HG02840 (cell line): Measurements from ENCODE around the gene CSNK1A1.
"Not testable (repeated sequence)": the region's sequence is repeated elsewhere in the genome, so short reads cannot be mapped to it uniquely, and the experiment has no call there.

ENCODE experiments used
- ATAC-seq: cut with Tn5 transposase; IDR thresholded peaks from one replicate; pipeline ENCODE4 v1.9.1; 2021; ENCODE audit warnings: mild to moderate bottlenecking, moderate library complexity, moderate number of reproducible peaks; ENCODE audit not compliant: unreplicated experiment, low FRiP score

The CSNK1A1 gene

DNA sequence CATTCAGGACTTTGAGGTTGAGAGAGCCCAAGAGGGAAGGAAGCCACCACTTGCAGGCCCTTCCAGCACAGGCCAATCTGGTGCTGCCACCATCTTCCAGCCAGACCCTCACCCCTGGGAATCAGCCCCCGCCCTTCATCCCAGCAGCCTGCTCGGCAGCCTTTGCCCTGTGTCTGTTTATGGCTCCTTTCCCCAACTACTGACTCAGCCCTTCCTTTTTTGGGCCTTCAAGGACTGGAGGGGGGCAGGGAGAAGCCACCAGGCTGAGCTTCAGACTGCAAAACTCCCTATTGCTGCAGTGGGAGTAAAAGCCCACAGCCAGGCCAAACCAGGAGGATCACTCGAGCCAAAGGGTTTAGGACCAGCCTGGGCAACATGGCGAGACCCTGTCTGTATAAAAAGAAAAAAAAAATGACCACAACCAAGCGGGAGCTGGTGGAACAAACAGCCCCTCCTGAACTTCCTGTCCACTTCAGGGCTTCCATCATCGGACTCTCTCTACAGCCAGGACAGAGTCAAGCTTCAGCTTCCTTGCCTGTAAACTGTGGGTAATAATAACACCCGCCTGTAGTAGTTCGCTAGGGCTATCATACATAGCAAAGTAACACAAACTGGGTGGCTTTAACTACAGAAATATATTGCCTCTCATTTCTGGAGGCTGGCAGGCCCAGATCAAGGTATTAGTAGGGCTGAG lies 86.3 kb downstream of the CSNK1A1 start:
- no peak for ATAC-seq

DNA sequence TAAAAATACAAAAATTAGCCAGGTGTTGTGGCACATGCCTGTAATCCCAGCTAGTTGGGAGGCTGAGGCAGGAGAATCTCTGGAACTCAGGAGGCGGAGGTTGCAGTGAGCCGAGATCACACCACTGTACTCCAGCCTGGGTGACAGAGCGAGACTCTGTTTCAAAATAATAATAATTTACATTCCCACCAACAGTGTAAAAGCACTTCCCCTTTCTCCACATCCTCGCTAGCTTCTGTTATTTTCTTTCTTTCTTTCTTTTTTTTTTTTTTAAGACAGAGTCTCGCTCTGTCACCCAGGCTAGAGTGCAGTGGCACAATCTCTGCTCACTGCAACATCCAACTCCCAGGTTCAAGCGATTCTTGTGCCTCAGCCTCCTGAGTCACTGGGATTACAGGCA lies 89.3 kb downstream of the CSNK1A1 start:
- not testable (repeated sequence) for ATAC-seq

DNA sequence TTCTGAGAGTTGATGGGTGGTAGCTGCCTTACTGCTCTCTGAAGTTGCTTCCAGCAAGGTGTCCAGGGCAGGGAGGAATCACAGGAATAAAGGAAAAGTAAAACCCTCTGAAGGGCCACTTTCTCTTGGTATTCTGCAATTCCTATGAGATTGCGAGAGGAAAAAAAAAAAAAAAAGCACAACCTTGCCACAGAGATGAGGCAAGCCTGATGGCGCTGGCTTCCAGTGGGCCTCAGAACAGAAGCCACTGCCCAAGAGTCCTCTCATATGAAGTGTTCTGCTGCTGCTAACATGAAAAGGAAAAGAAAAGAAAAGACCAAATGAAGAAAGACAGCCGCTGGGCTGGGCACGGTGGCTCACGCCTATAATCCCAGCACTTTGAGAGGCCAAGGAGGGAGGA lies 91.3 kb downstream of the CSNK1A1 start:
- ATAC-seq, result no peak

DNA sequence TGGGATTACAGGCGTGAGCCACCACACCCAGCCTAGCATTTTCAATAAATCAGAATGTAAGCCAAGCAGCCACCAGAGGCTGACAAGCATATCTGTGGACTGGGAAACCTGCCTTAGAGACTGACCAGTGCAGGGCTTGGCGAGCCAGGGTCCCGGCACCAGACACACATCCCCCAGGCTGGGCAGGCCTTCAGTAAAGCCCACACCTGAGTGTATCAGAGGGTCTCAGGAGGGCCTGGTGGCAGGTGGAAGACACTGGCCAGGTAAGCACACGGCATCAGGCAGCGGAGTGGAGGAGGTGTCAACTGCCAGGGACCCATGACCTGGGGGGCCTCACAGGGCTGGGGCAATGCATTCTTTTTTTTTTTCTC lies 93.9 kb downstream of the CSNK1A1 start:
- ATAC-seq, result no peak

DNA sequence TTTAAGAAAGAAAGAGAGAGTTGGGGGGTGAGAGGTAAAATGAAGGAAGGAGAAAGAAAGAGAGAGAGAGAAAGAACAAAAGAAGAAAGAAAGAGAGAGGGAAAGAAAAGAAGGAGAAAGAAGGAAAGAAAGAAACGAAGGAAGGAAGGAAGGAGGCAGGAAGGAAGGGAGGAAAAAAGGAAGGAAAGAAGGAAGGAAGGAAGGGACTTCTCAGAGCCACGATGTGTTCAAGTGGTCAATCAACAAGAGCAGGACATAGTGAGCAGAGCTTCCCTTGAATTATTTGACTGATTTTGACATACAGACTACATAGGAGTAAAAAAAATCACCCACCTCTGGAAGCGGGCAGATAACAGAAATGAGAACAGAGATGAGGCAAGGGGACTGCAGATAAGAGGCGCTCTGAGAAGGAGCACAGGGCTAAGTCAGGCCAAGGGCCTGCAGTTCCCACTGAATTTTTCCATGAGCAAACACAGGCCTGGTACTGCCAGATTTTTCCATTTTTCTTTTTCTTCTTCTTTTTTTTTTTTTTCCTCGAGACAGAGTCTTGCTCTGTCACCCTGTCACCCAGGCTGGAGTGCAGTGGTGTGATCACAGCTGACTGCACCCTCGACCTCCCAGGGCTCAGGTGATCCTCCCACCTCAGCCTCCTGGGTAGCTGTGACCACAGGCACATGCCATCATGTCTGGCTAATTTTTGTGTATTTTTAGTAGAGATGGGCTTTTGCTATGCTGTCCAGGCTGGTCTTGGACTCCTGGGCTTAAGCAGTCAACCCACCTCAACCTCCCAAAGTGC lies 94.4 kb downstream of the CSNK1A1 start:
- no peak for ATAC-seq

DNA sequence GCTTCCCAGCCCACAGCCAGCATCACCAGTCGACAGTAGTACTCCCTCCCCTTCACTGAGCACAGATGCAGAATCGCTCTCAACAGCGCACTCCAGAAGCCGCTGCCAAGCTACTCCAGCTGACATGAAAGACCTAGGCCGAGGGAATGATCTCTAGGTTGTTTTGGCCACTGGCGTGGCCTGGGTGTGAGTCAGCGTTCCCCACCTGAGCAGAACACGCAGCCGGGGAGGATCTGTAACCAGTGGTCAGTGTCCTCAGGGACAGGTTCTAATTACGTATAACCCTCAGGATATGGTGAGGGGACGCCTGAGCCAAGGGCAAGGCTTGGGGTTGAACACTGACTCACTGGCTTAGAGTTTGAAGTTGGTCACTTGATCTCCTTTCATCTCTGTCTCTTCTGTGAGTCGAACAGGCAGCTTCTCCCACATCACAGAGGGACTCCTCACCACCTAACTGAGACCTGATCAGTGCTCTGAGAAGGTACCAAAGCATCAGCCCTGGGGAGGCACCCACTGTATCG lies 95.3 kb downstream of the CSNK1A1 start:
- ATAC-seq, result no peak

DNA sequence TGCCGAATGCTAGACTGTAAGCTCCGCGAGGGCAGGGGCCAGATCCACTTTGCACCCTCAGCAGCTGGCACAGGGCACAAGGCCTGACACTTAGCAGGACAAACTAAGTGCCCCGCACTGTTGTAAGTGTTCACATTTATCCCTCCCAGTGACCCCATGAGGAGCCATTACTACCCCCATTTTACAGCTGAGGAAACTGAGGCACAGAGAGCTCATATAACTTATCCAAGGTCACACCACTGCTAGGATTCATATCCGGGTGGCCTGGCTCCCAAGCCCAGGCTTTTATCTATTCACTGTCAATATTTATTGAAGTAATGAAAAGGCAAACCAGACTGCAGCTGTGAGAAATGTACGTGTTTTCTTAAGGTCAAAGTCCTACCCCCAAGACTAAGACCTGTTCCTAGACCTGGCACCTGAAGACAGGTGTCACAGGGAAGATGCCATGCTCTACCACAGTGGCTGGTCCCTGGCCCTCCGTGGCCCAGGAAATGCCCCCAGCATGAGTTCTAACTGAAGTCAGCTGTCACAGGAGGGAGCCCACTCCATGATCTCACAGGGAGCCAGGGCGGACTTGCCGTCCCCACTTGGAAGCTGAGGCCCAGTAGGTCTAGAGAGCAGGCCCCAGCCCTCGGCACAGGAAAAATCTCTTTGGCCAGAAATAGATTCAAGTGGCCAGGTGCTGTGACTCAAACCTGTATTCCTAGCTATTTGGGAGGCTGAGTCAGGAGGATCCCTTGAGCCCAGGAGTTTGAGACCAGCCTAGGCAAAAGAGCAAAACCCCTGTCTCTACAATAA lies 97.4 kb downstream of the CSNK1A1 start:
- ATAC-seq, result no peak

DNA sequence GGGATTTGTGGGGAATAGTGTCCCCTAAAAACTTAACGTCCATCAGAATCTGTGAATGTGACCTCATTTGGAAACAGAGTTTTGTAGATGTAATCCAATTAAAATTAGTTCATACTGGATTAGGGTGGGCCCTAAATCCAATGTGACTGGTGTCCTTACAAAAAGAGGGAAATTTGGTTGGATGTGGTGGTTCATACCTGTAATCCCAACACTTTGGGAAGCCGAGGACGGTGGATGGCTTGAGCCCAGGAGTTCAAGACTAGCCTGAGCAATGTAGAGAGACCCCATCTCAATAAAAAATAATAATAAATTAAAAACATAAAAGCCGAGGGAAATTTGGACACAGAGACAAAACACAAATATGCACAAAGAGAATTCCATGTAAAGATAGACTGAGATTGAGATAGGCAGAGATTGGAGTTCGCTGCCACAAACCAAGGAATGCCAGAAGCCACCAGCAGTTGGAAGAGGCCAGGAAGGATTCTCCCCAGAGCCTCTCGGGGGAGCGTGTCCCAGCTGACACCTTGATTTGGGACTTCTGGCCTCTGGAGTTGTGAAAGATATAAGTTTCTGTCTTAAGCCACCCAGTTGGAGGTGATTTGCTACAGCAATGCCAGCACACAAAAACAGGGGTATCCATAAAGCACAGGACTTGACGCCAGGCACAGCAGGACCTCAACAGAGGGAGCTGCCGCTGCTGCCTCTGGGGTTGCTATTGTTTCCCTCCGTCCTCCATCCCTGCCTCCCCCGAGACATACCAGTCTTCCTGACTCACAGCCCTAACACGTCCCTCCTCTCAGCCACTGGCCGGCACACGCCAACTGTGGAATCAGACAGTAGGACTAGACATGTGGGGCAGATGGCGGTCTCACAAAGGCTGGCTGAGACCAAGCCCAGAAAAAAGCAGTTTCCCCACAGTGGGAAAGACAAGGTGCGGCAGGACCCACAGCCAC lies 98.3 kb downstream of the CSNK1A1 start:
- ATAC-seq, result no peak

DNA sequence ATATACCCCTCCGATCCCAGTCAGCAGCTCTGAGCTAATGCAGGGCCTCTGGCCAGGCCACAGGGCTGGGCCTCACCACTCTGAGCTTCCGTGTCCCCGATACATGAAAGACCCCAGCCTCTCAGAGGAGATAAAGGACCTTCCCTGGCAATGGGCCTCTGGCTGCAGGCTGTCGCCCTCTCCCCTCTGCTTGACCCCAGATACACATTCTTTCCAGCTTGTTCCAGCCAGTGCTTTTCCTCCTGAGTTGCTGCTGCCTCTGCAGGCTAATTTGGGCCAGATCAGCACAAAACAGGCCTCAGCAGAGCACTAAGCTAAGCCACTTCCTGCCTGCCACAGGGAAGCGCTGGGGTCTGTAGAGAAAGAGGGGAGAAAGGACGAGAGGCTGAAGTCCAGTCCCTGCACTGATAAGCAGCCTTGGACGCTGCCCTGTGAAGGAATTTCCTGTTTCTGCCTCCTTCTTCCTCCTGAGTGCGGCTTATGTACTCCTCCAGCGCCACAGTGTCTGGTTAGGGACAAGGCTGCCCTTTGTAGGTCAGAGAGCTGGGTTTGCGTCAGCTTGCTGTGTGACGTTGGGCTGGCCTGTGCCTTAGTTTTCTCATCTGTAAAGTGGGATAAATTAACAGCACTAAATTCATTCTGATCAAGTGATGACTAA lies 99.1 kb downstream of the CSNK1A1 start:
- no peak for ATAC-seq

DNA sequence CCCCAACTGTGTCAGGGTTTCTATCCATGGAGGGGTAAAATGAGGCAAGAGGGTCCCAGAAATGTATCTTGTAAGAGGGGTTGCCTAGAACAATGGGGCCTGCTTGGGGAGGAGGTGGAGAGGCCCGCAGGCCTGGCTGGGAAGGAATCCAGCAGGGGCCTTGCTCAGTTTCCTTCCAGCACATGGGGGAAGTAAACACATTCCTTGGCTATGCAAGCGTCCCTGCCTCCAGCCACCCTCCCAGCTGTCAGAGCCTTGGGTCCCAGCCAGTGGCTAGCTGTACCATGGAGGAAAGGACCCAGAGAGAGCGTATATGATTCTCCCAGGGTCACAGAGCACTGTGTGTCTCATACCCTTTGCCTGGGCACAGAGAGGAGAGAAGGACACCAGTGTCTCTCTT lies 101.0 kb downstream of the CSNK1A1 start:
- ATAC-seq, result no peak

DNA sequence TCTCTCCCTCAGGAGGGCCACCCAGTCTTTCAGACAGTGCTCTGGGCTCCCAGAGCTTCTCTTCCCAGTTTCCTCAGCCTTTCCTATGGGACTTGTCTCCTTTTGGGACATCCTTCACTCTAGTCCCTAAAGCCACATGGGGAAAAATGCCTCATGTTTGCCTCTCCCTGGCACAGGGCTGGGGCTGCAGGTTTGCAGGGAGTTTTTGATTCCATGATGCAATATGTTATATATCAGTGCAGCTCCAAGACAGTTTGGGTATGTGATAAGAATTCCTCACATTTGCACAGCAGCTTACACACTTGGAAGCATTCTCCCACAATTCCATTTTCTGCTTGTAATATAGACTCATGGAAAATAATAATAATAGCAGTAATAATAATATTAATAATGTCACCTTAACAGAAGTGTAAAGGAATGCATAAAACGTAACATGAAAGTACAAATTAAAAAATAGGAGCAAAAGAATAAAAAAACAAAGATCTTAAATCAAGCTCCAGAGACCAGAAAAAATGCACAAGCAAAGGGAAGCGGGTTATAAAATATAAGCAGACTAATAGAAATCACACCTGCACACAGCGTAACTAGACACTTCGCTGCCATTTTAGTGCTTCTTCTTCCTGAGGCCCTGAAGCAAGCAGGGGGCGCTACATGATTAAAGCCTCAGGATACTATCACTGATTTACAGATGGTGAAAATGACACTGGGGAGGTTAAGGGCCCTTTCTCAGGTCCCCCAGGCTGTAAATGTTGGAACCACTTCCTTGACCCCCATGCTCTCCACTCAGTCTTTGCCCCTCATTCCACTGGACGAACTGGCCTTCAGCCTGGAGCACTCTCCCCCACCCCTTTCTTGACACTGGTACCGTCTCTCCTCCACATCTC lies 102.2 kb downstream of the CSNK1A1 start:
- ATAC-seq, result no peak

DNA sequence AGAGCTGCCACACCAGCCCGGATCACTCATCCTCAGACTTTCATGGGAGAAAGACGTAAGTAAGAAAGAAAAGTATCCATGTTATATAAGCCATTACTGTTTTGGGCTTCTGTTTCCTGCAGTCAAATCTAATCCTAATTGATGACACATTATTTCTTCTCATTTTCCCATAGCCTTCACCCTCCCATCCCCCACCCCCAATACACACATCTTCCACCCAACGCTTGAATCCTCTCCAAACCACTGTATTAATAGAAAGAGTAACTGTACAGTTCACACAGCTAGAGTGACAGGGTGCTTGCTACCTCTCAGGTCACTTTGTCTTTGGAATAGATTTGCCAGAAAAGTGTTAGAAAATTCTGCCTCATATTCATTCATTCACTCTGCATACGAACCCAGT lies 102.8 kb downstream of the CSNK1A1 start:
- no peak for ATAC-seq

DNA sequence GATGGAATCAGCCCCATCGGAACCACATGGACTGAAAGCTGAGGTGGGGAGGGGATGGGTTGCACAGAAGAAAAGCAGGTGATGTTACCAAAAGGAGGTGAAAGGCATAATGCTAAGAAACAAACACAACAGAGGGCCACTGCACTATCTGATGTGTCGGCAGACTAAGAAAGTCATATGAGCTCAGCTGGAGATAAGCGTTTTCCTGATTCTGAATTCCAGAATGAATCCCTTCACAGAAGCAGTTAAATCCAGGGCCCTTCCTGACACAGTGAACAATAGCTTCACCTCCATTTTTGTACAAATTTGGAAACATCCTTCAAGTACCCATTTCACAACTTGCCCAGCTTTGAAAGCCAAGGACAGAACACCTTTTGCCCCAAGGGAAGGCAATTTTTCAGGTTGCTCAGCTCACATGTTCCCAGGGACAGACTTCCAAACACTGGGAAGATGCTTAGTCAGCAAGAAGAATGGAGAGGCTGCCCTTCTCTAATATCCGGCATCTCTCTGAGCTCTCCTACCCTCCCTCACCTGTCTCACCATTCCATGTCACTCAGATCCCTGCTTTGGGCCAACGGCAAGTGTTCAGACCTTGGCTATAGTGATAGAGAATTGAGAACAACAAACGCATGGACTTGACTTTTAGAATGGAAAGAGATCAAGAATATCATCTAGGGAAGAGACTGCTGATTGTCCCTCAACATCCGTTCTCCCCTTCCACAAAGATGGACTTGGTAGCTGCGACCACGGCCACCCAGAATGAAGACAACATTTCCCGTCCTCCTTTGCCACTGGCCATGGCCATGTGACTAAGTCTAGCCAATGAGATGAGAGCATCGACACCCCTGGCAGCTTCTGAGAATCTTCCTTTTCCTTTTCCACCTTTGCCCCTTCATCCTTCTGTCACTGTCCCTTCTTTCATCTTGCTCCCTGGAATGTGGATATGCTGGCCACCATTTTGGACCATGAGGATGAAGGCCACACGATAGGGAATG lies 103.6 kb downstream of the CSNK1A1 start:
- ATAC-seq, result no peak

DNA sequence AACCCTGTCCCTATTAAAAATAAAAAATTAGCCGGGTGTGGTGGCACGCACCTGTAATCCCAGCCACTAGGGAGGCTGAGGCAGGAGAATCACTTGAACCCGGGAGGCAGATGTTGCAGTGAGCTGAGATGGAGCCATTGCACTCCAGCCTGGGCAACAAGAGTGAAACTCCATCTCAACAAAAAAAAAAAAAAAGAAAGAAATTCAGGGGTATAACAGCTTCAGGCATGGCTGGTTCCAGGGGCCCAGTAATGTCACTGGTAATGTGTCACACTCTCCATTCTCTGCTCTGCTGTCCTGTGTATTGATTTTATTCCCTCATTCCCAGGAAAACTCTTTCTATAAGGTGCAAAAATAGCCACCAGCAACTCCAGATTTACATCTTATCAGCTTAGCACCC lies 104.4 kb downstream of the CSNK1A1 start:
- not testable (repeated sequence) for ATAC-seq

DNA sequence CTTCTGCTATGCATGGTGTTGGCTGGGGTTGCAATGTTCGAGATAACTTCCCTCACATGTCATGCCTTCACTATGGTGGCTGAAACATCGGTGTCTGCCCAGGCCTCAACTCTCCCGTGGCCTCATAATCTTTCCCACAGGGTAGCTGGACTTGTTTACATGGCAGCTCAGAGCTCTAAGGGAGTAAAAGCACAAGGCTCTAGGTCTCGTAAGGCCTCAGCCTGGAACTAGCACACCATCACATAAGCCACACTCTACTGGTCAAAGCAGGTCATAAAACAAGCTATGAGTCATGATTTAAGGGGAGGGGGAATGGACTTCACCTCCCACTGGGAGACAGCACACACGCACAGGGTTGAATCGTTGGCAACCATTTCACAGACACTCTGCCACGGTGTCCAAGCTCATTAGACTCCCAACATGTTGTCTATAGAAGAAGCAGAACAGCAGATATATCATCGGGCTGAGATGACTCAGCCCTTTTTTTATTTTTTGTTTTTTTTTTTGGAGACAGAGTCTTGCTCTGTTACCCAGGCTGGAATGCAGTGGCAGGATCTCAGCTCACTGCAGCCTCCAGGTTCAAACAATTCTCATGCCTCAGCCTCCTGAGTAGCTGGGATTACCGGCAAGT lies 105.4 kb downstream of the CSNK1A1 start:
- ATAC-seq, result no peak

DNA sequence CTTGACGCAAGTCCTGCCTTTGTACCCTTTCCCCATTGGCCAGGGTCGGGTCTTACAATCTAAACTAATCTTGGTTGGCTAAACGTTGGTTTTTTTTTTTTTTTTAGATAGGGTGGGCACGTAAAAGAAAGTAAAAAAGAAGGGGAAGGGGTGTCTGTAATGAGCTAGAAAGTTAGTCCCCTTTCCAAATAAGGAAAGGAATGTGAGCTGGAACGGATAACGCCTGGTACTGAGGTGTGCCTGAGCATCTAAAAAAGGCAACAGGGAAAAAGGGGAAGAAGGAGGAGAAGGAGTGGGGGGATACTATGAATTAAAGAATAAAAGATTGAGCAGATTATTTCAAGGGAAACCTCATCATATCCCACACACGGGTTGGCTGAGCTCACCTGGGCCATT lies 105.9 kb downstream of the CSNK1A1 start:
- no peak for ATAC-seq

DNA sequence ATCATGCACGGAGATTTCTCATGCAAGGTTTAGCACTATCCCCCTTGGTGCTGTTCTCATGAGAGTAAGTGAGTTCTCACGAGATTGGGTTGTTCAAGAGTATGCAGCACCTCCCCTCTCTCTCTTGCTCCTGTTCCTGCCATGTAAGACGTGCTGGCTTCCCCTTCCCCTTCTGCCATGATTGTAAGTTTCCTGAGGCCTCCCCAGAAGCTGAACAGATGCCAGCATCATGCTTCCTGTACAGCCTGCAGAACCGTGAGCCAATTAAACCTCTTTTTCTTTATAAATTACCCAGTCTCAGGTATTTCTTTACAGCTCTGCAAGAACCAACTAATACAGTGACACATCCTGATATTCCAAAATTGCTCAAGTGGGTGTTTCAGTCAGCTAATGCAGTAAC lies 106.8 kb downstream of the CSNK1A1 start:
- ATAC-seq, result not testable (repeated sequence)
